ENCODE results near the gene SHE. TPM values are rescaled to one million over a fixed set of nuclear protein-coding genes. Genes with fewer than 3 reads are reported as not detected.

The SHE gene
- total and polyA plus RNA-seq, 2 experiments from 2014 or later = 0.23 to 0.69 TPM

DNA sequence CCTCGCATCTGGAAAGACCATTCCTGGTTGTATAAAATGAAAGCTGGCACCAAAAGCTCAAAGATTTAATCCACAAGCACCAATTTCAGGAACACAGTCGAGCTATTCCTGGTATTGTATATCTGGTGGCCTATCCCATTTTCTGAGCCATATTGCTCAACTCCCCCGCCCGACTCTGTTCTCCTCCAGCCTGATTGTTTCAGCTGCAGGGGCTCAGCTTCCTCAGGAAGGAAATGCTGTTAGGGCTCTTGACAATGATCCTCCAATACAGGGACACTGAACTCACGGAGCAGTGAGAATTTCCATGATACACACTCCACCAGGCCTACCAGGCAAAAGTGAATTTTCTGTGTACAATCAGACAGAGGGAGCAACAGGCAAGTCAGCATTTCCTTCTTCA is 17.1 kb downstream of the SHE start:
- Histone ChIP-seq H3K4me2 (no peak overlapping the region), H3K4me1 (ENCODE audit: insufficient read depth) (no peaks in the 10 kb centered on the region), H3F3A (replicated peaks; ENCODE audit: low read depth) (no peaks in the 10 kb centered on the region), H3K9me2 (ENCODE audit: insufficient read depth) (no peaks in the 10 kb centered on the region), H3K27ac (ENCODE audit: low read depth) (no peak overlapping the region), H4K20me1 (replicated peaks; ENCODE audit: insufficient read depth) (no peaks in the 10 kb centered on the region), H3K79me2 (replicated peaks; ENCODE audit: insufficient read depth) (no peaks in the 10 kb centered on the region), H3K36me3 (ENCODE audit: insufficient read depth) (no peaks in the 10 kb centered on the region), H2AFZ (no peak overlapping the region), H3K4me3 (no peak overlapping the region), H3K27me3 (ENCODE audit: insufficient read depth) (no peaks in the 10 kb centered on the region)
- peaks cover 9% of the 10 kb centered on the region; the same call in 2 of the 3 replicates for H3K4me1 Mint-ChIP-seq
- no peak overlapping the region for H3K4me3 Mint-ChIP-seq
- no peak overlapping the region for H3K27ac Mint-ChIP-seq
- H3K36me3 Mint-ChIP-seq (ENCODE audit: low read depth) = no peaks in the 10 kb centered on the region
- peaks cover 6% of the 10 kb centered on the region for H3K27me3 Mint-ChIP-seq (ENCODE audit: insufficient read depth, low read depth, poor library complexity)
- no peaks in the 10 kb centered on the region for H3K9me3 Mint-ChIP-seq
- DNase-seq (ENCODE audit: low spot score) (no peak), ATAC-seq (no peak)
- TF ChIP-seq STAT1 (IDR thresholded peaks at IDR 0.05; ENCODE audit: unreplicated experiment) (no peak), JUNB (IDR thresholded peaks at IDR 0.05; ENCODE audit: unreplicated experiment) (no peak), POLR2AphosphoS5 (IDR thresholded peaks at IDR 0.05; ENCODE audit: low read depth) (no peak), ZNF114 (CRISPR knock-in tag; IDR thresholded peaks at IDR 0.05) (no peak), EZH2phosphoT487 (IDR thresholded peaks at IDR 0.05; ENCODE audit: unreplicated experiment) (no peak), CREB1 (CRISPR knock-in tag; IDR thresholded peaks at IDR 0.05; ENCODE audit: low read depth) (no peak), ZNF331 (CRISPR knock-in tag; IDR thresholded peaks at IDR 0.05; ENCODE audit: low read depth) (no peak)
- TF ChIP-seq, protein P1, sequence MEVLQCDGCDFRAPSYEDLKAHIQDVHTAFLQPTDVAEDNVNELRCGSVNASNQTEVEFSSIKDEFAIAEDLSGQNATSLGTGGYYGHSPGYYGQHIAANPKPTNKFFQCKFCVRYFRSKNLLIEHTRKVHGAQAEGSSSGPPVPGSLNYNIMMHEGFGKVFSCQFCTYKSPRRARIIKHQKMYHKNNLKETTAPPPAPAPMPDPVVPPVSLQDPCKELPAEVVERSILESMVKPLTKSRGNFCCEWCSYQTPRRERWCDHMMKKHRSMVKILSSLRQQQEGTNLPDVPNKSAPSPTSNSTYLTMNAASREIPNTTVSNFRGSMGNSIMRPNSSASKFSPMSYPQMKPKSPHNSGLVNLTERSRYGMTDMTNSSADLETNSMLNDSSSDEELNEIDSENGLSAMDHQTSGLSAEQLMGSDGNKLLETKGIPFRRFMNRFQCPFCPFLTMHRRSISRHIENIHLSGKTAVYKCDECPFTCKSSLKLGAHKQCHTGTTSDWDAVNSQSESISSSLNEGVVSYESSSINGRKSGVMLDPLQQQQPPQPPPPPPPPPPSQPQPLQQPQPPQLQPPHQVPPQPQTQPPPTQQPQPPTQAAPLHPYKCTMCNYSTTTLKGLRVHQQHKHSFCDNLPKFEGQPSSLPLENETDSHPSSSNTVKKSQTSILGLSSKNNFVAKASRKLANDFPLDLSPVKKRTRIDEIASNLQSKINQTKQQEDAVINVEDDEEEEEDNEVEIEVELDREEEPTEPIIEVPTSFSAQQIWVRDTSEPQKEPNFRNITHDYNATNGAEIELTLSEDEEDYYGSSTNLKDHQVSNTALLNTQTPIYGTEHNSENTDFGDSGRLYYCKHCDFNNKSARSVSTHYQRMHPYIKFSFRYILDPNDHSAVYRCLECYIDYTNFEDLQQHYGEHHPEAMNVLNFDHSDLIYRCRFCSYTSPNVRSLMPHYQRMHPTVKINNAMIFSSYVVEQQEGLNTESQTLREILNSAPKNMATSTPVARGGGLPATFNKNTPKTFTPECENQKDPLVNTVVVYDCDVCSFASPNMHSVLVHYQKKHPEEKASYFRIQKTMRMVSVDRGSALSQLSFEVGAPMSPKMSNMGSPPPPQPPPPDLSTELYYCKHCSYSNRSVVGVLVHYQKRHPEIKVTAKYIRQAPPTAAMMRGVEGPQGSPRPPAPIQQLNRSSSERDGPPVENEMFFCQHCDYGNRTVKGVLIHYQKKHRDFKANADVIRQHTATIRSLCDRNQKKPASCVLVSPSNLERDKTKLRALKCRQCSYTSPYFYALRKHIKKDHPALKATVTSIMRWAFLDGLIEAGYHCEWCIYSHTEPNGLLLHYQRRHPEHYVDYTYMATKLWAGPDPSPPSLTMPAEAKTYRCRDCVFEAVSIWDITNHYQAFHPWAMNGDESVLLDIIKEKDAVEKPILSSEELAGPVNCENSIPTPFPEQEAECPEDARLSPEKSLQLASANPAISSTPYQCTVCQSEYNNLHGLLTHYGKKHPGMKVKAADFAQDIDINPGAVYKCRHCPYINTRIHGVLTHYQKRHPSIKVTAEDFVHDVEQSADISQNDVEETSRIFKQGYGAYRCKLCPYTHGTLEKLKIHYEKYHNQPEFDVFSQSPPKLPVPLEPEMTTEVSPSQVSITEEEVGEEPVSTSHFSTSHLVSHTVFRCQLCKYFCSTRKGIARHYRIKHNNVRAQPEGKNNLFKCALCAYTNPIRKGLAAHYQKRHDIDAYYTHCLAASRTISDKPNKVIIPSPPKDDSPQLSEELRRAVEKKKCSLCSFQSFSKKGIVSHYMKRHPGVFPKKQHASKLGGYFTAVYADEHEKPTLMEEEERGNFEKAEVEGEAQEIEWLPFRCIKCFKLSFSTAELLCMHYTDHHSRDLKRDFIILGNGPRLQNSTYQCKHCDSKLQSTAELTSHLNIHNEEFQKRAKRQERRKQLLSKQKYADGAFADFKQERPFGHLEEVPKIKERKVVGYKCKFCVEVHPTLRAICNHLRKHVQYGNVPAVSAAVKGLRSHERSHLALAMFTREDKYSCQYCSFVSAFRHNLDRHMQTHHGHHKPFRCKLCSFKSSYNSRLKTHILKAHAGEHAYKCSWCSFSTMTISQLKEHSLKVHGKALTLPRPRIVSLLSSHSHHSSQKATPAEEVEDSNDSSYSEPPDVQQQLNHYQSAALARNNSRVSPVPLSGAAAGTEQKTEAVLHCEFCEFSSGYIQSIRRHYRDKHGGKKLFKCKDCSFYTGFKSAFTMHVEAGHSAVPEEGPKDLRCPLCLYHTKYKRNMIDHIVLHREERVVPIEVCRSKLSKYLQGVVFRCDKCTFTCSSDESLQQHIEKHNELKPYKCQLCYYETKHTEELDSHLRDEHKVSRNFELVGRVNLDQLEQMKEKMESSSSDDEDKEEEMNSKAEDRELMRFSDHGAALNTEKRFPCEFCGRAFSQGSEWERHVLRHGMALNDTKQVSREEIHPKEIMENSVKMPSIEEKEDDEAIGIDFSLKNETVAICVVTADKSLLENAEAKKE (CRISPR knock-in tag; IDR thresholded peaks at IDR 0.05) = no peak
- TF ChIP-seq, protein P2, sequence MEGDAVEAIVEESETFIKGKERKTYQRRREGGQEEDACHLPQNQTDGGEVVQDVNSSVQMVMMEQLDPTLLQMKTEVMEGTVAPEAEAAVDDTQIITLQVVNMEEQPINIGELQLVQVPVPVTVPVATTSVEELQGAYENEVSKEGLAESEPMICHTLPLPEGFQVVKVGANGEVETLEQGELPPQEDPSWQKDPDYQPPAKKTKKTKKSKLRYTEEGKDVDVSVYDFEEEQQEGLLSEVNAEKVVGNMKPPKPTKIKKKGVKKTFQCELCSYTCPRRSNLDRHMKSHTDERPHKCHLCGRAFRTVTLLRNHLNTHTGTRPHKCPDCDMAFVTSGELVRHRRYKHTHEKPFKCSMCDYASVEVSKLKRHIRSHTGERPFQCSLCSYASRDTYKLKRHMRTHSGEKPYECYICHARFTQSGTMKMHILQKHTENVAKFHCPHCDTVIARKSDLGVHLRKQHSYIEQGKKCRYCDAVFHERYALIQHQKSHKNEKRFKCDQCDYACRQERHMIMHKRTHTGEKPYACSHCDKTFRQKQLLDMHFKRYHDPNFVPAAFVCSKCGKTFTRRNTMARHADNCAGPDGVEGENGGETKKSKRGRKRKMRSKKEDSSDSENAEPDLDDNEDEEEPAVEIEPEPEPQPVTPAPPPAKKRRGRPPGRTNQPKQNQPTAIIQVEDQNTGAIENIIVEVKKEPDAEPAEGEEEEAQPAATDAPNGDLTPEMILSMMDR (conservative IDR thresholded peaks at IDR 0.05; ENCODE audit: low read depth in 2 of 2) = no peak
- TF ChIP-seq, protein P3, sequence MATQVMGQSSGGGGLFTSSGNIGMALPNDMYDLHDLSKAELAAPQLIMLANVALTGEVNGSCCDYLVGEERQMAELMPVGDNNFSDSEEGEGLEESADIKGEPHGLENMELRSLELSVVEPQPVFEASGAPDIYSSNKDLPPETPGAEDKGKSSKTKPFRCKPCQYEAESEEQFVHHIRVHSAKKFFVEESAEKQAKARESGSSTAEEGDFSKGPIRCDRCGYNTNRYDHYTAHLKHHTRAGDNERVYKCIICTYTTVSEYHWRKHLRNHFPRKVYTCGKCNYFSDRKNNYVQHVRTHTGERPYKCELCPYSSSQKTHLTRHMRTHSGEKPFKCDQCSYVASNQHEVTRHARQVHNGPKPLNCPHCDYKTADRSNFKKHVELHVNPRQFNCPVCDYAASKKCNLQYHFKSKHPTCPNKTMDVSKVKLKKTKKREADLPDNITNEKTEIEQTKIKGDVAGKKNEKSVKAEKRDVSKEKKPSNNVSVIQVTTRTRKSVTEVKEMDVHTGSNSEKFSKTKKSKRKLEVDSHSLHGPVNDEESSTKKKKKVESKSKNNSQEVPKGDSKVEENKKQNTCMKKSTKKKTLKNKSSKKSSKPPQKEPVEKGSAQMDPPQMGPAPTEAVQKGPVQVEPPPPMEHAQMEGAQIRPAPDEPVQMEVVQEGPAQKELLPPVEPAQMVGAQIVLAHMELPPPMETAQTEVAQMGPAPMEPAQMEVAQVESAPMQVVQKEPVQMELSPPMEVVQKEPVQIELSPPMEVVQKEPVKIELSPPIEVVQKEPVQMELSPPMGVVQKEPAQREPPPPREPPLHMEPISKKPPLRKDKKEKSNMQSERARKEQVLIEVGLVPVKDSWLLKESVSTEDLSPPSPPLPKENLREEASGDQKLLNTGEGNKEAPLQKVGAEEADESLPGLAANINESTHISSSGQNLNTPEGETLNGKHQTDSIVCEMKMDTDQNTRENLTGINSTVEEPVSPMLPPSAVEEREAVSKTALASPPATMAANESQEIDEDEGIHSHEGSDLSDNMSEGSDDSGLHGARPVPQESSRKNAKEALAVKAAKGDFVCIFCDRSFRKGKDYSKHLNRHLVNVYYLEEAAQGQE (IDR thresholded peaks at IDR 0.05; ENCODE audit: unreplicated experiment) = no peak
